H9 (cell line): ENCODE data around the gene MICOS13. TPM values are rescaled to one million over a fixed set of nuclear protein-coding genes. Genes with fewer than 3 reads are reported as not detected.

Experiments
- DNase-seq: peaks from one replicate; pipeline ENCODE4 v3.0.0-alpha.2; 2017
- H2AFZ ChIP-seq: one replicate; pipeline ENCODE4 v1.6.1; 2013; ENCODE audit warnings: mild to moderate bottlenecking, low read length, control low read depth, moderate library complexity
- H2AK5ac ChIP-seq: 2 replicates; pipeline ENCODE4 v1.6.1; 2013; ENCODE audit warnings: low read length, control low read depth, mixed read lengths; ENCODE audit not compliant: insufficient read length
- H2BK120ac ChIP-seq: one replicate; pipeline ENCODE4 v1.6.1; 2013; ENCODE audit warnings: low read depth, mild to moderate bottlenecking, low read length, control low read depth, inconsistent platforms; ENCODE audit not compliant: poor library complexity, severe bottlenecking
- H2BK12ac ChIP-seq: 2 replicates; pipeline ENCODE4 v1.6.1; 2013; ENCODE audit warnings: low read length, control low read depth, mixed read lengths, low read depth; ENCODE audit not compliant: insufficient read length
- H2BK15ac ChIP-seq: 2 replicates; pipeline ENCODE4 v1.6.1; 2013; ENCODE audit warnings: low read depth, low read length, control low read depth
- H2BK20ac ChIP-seq: one replicate; pipeline ENCODE4 v1.6.1; 2013; ENCODE audit warnings: low read depth, mild to moderate bottlenecking, low read length, control low read depth, inconsistent platforms; ENCODE audit not compliant: poor library complexity, severe bottlenecking
- H2BK5ac ChIP-seq: 2 replicates; pipeline ENCODE4 v1.6.1; 2013; ENCODE audit warnings: low read length, control low read depth, mixed read lengths; ENCODE audit not compliant: insufficient read length
- H3K14ac ChIP-seq: 2 replicates; pipeline ENCODE4 v1.6.1; 2013; ENCODE audit warnings: low read length, control low read depth; ENCODE audit not compliant: insufficient read depth
- H3K18ac ChIP-seq: 2 replicates; pipeline ENCODE4 v1.6.1; 2013; ENCODE audit warnings: low read depth, mild to moderate bottlenecking, mixed read lengths, low read length, control low read depth; ENCODE audit not compliant: insufficient read length
- H3K23ac ChIP-seq: 2 replicates; pipeline ENCODE4 v1.6.1; 2013; ENCODE audit warnings: low read length, control low read depth, mixed read lengths, low read depth; ENCODE audit not compliant: insufficient read length
- H3K23me2 ChIP-seq: 2 replicates; pipeline ENCODE4 v1.6.1; 2013; ENCODE audit warnings: low read depth, mild to moderate bottlenecking, mixed read lengths, low read length, control low read depth; ENCODE audit not compliant: insufficient read length, poor library complexity, severe bottlenecking
- H3K27ac ChIP-seq: 2 replicates; pipeline ENCODE4 v1.5.1; 2013; ENCODE audit warnings: low read length, control low read depth, mixed read lengths, low read depth; ENCODE audit not compliant: insufficient read length
- H3K27me3 ChIP-seq: 2 replicates; pipeline ENCODE4 v1.6.1; 2013; ENCODE audit warnings: low read length, control low read depth, inconsistent platforms; ENCODE audit not compliant: insufficient read depth
- H3K4ac ChIP-seq: 2 replicates; pipeline ENCODE4 v1.6.1; 2013; ENCODE audit warnings: low read depth, mild to moderate bottlenecking, control low read depth, inconsistent platforms, low read length, moderate library complexity
- H3K4me1 ChIP-seq: 2 replicates; pipeline ENCODE4 v1.6.1; 2013; ENCODE audit warnings: low read length, control low read depth, inconsistent platforms; ENCODE audit not compliant: insufficient read depth
- H3K4me2 ChIP-seq: 2 replicates; pipeline ENCODE4 v1.6.1; 2013; ENCODE audit warnings: low read length, control low read depth, mixed read lengths; ENCODE audit not compliant: insufficient read length, insufficient read depth
- H3K56ac ChIP-seq: 2 replicates; pipeline ENCODE4 v1.6.1; 2013; ENCODE audit warnings: low read depth, mild to moderate bottlenecking, mixed read lengths, low read length, control low read depth; ENCODE audit not compliant: insufficient read length
- H3K79me1 ChIP-seq: 2 replicates; pipeline ENCODE4 v1.6.1; 2013; ENCODE audit warnings: low read depth, mild to moderate bottlenecking, moderate library complexity, low read length, control low read depth, inconsistent platforms; ENCODE audit not compliant: insufficient read depth, poor library complexity, severe bottlenecking
- H3K79me2 ChIP-seq: 2 replicates; pipeline ENCODE4 v1.6.1; 2013; ENCODE audit warnings: low read length, control low read depth, inconsistent platforms; ENCODE audit not compliant: insufficient read depth
- H3K9ac ChIP-seq: 2 replicates; pipeline ENCODE4 v1.6.1; 2013; ENCODE audit warnings: low read length, control low read depth, mixed read lengths; ENCODE audit not compliant: insufficient read length; ENCODE audit errors: extremely low read depth
- H3K9me3 ChIP-seq: one replicate; pipeline ENCODE4 v1.6.1; 2013; ENCODE audit warnings: low read depth, low read length, inconsistent platforms; ENCODE audit not compliant: control insufficient read depth
- H3T11ph ChIP-seq: one replicate; pipeline ENCODE4 v1.6.1; 2013; ENCODE audit warnings: mild to moderate bottlenecking, low read length, control low read depth, inconsistent platforms
- H4K20me1 ChIP-seq: one replicate; pipeline ENCODE4 v1.6.1; 2013; ENCODE audit not compliant: control insufficient read depth, insufficient read length, insufficient read depth
- H4K5ac ChIP-seq: 2 replicates; pipeline ENCODE4 v1.6.1; 2013; ENCODE audit warnings: low read depth, mild to moderate bottlenecking, mixed read lengths, low read length, control low read depth; ENCODE audit not compliant: insufficient read length
- H4K8ac ChIP-seq: replicated peaks from 2 replicates; pipeline ENCODE4 v1.6.1; 2013; ENCODE audit warnings: low read length, control low read depth, mixed read lengths, low read depth; ENCODE audit not compliant: insufficient read length
- H4K91ac ChIP-seq: 2 replicates; pipeline ENCODE4 v1.6.1; 2013; ENCODE audit warnings: low read depth, mild to moderate bottlenecking, moderate library complexity, mixed read lengths, low read length, control low read depth; ENCODE audit not compliant: insufficient read length
- H3K27ac Mint-ChIP-seq, 3 experiments: 2 replicates in 2 of 3; 3 replicates in 1 of 3; pipeline ENCODE4 v1.8.0; 2020 to 2021; ENCODE audit warnings: mixed read lengths in 3 of 3, mild to moderate bottlenecking in 1 of 3, moderate library complexity in 1 of 3
- H3K27me3 Mint-ChIP-seq: 2 replicates; pipeline ENCODE4 v1.8.0; 2021; ENCODE audit warnings: low read depth, mild to moderate bottlenecking, moderate library complexity, mixed read lengths
- H3K36me3 Mint-ChIP-seq, 3 experiments: 2 replicates in 2 of 3; 3 replicates in 1 of 3; pipeline ENCODE4 v1.8.0; 2020 to 2021; ENCODE audit warnings: low read depth in 3 of 3, mixed read lengths in 3 of 3; ENCODE audit not compliant: insufficient read depth in 1 of 3
- H3K4me1 Mint-ChIP-seq, 2 experiments: 2 replicates each; pipeline ENCODE4 v1.8.0; 2020; ENCODE audit warnings: mixed read lengths in 2 of 2
- H3K4me3 Mint-ChIP-seq, 2 experiments: 2 replicates in 1 of 2; 3 replicates in 1 of 2; pipeline ENCODE4 v1.8.0; 2020 to 2021; ENCODE audit warnings: mild to moderate bottlenecking in 2 of 2, mixed read lengths in 2 of 2, moderate library complexity in 1 of 2
- H3K9me3 Mint-ChIP-seq, 2 experiments: 2 replicates in 1 of 2; 3 replicates in 1 of 2; pipeline ENCODE4 v1.8.0; 2020; ENCODE audit warnings: mild to moderate bottlenecking in 2 of 2, mixed read lengths in 2 of 2, moderate library complexity in 1 of 2
- WGBS: extraction: QIAGEN DNeasy Blood & Tissue Kit; methylation state at CpG from one replicate; pipeline ENCODE4 v1.1.7; 2013; ENCODE audit warnings: missing lambda C conversion rate, low lambda C conversion rate, mixed read lengths; ENCODE audit not compliant: insufficient read length; ENCODE audit errors: extremely low coverage; 5-methylcytosine and 5-hydroxymethylcytosine counted together
- total RNA-seq: library from RNA; stranded (reverse); gene quantifications from 2 replicates; pipeline ENCODE4 v1.2.1, GENCODE V29; 2021
- TF ChIP-seq, protein P1 (sequence below): fragments of 200-600 bp; sonication (generic); conservative IDR thresholded peaks from 3 replicates; pipeline ENCODE4 v1.8.0; 2021; ENCODE audit warnings: antibody characterized with exemption, mild to moderate bottlenecking

MICOS13 gene
- total RNA-seq, 1 experiment from 2014 or later: 23.8 TPM

DNA sequence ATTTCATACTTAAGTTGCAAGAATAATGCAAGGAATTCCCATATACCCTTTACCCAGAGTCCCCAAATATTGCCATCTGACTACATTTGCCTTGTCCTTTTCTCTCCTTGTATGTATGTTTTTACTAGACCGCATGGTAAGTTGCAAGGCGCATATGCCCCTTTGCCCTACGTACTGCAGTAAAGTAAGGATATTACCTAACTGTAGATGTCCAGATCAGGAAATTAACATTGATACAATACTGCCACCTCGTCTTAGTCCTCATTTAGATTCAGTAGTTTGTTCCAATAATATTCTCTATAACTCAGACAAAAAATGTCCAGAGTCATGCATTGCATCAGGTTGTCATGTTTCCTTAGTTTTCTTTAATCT, 48.1 kb downstream of the MICOS13 start:
- Histone ChIP-seq H3K9me3 (no peaks in the 10 kb centered on the region), H3K56ac (no peak overlapping the region), H3K18ac (no peak overlapping the region), H3K79me2 (peaks cover 55% of the 10 kb centered on the region; the same call in 1 of the 2 replicates), H3T11ph (no peak overlapping the region), H4K91ac (no peak overlapping the region), H3K27me3 (no peaks in the 10 kb centered on the region), H3K14ac (no peak overlapping the region), H2BK120ac (no peak overlapping the region), H3K27ac (no peak overlapping the region), H2AK5ac (no peak overlapping the region), H2BK20ac (no peak overlapping the region), H4K8ac (no peak overlapping the region), H3K4me1 (no peaks in the 10 kb centered on the region), H2AFZ (no peak overlapping the region), H3K23me2 (no peaks in the 10 kb centered on the region), H4K5ac (no peak overlapping the region), H2BK12ac (no peak overlapping the region), H3K79me1 (peaks cover 26% of the 10 kb centered on the region), H4K20me1 (no peaks in the 10 kb centered on the region), H3K23ac (no peak overlapping the region), H2BK5ac (no peak overlapping the region), H3K4ac (no peak overlapping the region), H2BK15ac (no peak overlapping the region), H3K4me2 (no peak overlapping the region), H3K9ac (no peak overlapping the region)
- no peaks in the 10 kb centered on the region for H3K9me3 Mint-ChIP-seq
- WGBS: no CpG with 5 or more reads among the region's 4 CpGs
- peaks cover 8 to 59% (median 42%) of the 10 kb centered on the region in 3 experiments; a peak in 6 of 7 replicates for H3K36me3 Mint-ChIP-seq
- no peaks in the 10 kb centered on the region for H3K27me3 Mint-ChIP-seq
- peaks cover 5% of the 10 kb centered on the region in 2 experiments for H3K4me1 Mint-ChIP-seq
- H3K4me3 Mint-ChIP-seq: no peak overlapping the region
- TF ChIP-seq, protein P1, sequence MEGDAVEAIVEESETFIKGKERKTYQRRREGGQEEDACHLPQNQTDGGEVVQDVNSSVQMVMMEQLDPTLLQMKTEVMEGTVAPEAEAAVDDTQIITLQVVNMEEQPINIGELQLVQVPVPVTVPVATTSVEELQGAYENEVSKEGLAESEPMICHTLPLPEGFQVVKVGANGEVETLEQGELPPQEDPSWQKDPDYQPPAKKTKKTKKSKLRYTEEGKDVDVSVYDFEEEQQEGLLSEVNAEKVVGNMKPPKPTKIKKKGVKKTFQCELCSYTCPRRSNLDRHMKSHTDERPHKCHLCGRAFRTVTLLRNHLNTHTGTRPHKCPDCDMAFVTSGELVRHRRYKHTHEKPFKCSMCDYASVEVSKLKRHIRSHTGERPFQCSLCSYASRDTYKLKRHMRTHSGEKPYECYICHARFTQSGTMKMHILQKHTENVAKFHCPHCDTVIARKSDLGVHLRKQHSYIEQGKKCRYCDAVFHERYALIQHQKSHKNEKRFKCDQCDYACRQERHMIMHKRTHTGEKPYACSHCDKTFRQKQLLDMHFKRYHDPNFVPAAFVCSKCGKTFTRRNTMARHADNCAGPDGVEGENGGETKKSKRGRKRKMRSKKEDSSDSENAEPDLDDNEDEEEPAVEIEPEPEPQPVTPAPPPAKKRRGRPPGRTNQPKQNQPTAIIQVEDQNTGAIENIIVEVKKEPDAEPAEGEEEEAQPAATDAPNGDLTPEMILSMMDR: no peak
- H3K27ac Mint-ChIP-seq: peak overlapping the region in 1 of 3 experiments; percentile 6; a peak in 1 of 7 replicates
- DNase-seq: no peak
